Activated naive CD8-positive, alpha-beta T cell treated with anti-CD3 and anti-CD28 coated beads for 36 hours (primary cell): Measurements from ENCODE around the gene PIK3R1. TPM values are rescaled to one million over a fixed set of nuclear protein-coding genes. Genes with fewer than 3 reads are reported as not detected.
A peak's percentile ranks its signal among the peaks of the same experiment; 100 is the strongest.
"Not testable (repeated sequence)": the region's sequence is repeated elsewhere in the genome, so short reads cannot be mapped to it uniquely, and the experiment has no call there.

ENCODE experiments used
- DNase-seq: peaks from one replicate; pipeline ENCODE4 v3.0.0; 2021
- H3K27ac Mint-ChIP-seq: one replicate; pipeline ENCODE4 v1.8.0; 2022; ENCODE audit warnings: mild to moderate bottlenecking, moderate library complexity, mixed read lengths
- H3K27me3 Mint-ChIP-seq: one replicate; pipeline ENCODE4 v1.8.0; 2022; ENCODE audit warnings: mild to moderate bottlenecking, mixed read lengths
- H3K36me3 Mint-ChIP-seq: one replicate; pipeline ENCODE4 v1.8.0; 2021; ENCODE audit warnings: mild to moderate bottlenecking, mixed read lengths
- H3K4me1 Mint-ChIP-seq: one replicate; pipeline ENCODE4 v1.8.0; 2021; ENCODE audit warnings: mixed read lengths
- H3K4me3 Mint-ChIP-seq: one replicate; pipeline ENCODE4 v1.8.0; 2022; ENCODE audit warnings: mild to moderate bottlenecking, moderate library complexity, mixed read lengths
- H3K9me3 Mint-ChIP-seq: one replicate; pipeline ENCODE4 v1.8.0; 2022; ENCODE audit warnings: mixed read lengths
- total RNA-seq, 2 experiments: library from RNA; stranded (reverse); gene quantifications; one replicate each; pipeline ENCODE4 v1.2.3, GENCODE V29; 2021

Gene PIK3R1
- total RNA-seq, 2 experiments from 2014 or later: 39.7 to 41.6 TPM

DNA sequence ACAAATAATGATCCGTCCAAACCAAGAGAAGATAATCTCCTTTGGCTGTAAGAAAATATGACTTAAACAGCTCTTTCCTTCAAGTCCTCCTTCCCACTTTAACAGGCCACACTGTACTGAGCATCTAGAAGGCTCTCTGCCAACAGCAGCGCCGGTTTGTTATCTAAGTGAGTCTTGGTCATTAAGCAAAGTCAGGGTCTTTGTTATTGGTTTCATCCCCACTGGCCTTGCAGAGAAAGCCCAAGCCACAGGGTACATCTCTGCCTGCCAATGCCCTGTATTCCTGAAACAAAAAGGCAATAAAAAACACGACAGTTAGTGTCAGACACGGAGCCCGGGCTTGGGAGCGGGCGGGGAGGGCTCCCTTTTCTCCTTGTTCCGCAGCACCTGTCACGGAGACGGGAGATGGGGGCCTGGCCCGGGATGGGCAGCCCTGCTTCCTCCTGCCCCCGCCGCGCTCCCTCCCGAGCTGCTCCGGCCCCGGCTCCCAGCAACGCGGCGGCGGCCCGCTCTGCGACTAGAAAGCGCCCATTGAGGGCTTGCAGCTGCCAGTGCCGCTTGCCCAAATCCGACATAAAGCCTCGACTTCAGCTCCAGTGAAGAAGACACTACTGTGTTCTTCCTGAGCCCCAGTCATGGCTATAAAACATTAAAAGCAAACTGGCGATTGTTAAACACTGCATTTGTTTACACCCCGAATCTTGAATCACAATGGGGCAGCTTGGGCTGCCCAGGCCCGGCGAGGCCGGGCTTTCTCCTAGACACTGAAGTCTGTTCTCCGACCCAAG is 28.1 kb upstream of the PIK3R1 start:
- no peak for DNase-seq
- Mint-ChIP-seq H3K9me3 (no peaks in the 10 kb centered on the region), H3K36me3 (no peaks in the 10 kb centered on the region), H3K27me3 (peaks cover 3% of the 10 kb centered on the region), H3K4me3 (no peak overlapping the region), H3K27ac (no peak overlapping the region), H3K4me1 (no peaks in the 10 kb centered on the region)

DNA sequence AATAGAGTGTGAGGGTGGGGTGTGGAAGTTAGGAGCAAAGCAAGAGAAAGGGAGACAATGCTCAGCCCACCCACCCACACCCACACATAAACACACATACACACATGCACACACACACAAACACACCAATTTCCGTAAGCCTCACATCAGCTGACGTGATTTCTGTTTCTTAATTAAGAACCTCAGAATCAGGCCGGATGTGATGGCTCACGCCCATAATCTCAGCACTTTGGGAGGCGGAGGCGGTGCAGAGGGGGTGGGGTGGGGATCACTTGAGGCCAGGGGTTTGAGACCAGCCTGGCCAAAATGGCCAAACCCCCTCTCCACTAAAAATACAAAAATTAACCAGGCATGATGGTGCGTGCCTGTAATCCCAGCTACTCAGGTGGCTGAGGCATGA is 26.4 kb upstream of the PIK3R1 start:
- Mint-ChIP-seq H3K4me3 (no peak overlapping the region), H3K27me3 (peaks cover 3% of the 10 kb centered on the region), H3K9me3 (no peaks in the 10 kb centered on the region), H3K4me1 (peaks cover 4% of the 10 kb centered on the region), H3K27ac (no peak overlapping the region), H3K36me3 (no peaks in the 10 kb centered on the region)
- no peak for DNase-seq

DNA sequence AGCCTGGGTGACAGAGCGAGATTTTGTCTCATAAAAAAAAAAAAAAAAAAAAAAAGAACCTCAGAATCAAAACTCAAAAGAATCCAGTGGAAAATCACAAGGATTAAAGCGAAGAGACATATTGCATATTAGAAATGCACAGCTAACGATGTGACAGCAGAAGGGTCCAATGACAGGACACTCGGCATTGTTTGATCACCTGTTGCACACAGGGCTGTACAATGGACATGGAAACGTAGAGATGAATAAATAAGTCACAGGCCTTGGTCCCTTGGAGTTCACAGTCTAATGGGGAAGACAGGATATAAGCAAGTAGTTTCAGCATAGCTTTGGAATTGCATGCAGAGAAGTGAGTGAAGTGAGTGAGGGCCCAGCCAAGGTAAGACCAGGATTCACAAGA is 25.9 kb upstream of the PIK3R1 start:
- no peak for DNase-seq
- no peak overlapping the region for H3K4me3 Mint-ChIP-seq
- H3K9me3 Mint-ChIP-seq: no peaks in the 10 kb centered on the region
- no peak overlapping the region for H3K27ac Mint-ChIP-seq
- H3K4me1 Mint-ChIP-seq: peaks cover 8% of the 10 kb centered on the region
- peaks cover 2% of the 10 kb centered on the region for H3K27me3 Mint-ChIP-seq
- H3K36me3 Mint-ChIP-seq: no peaks in the 10 kb centered on the region

DNA sequence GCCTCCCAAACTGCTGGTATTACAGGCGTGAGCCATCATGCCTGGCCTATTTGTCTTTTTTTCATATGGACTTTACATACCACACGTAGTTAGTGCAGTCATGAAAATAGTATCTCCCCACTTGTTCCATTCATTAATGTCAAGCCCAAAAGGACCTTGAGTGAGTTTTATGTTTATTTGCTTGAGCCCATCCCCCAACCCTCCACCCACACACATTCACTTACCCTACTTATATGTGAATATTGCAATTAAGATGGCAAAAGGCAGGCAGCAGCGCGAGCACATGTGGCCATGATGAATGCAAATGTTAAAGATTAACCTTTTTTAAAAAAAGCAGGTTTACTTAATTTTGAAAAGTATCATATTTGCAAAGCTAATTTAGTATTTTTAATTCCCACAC is 24.9 kb upstream of the PIK3R1 start:
- DNase-seq: no peak
- no peak overlapping the region for H3K27ac Mint-ChIP-seq
- no peaks in the 10 kb centered on the region for H3K27me3 Mint-ChIP-seq
- H3K36me3 Mint-ChIP-seq: no peaks in the 10 kb centered on the region
- no peaks in the 10 kb centered on the region for H3K9me3 Mint-ChIP-seq
- peaks cover 8% of the 10 kb centered on the region for H3K4me1 Mint-ChIP-seq
- no peak overlapping the region for H3K4me3 Mint-ChIP-seq

DNA sequence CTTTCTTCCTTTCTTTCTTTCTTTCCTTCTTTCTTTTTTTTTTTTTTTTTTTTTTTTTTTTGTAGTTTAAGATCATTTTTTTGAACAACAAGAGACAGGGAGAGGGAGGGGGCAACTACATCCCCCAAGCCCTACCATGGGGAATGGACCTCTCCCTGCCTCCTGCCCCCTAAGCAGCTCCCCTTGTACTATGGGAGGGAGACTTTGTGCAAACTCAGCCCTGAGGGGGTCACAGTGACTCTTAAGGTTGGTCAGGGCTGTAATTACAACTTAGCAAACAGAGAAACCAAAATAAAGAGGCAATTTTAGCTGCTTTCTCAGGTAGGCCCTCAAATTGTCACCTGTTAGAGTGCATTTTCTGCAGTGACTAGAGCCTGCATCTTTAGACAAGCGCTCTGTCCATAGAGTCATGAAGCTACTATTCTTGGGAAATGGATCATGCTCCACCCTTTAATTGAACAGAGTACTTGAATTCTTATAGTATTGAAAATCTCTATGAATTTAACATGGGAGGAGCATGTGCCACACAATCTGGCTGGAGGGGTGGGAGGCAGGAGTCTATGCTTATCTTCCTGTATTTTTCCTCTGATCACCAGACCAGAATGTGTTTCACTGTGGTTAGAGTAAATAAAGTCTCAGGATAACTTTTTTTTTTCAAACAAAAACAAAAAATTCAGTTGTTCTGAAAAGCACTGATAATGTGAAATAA is 24.3 kb upstream of the PIK3R1 start:
- H3K4me1 Mint-ChIP-seq: peaks cover 8% of the 10 kb centered on the region
- no peak for DNase-seq
- no peak overlapping the region for H3K27ac Mint-ChIP-seq
- no peaks in the 10 kb centered on the region for H3K36me3 Mint-ChIP-seq
- H3K9me3 Mint-ChIP-seq: no peaks in the 10 kb centered on the region
- H3K4me3 Mint-ChIP-seq: no peak overlapping the region
- no peaks in the 10 kb centered on the region for H3K27me3 Mint-ChIP-seq

DNA sequence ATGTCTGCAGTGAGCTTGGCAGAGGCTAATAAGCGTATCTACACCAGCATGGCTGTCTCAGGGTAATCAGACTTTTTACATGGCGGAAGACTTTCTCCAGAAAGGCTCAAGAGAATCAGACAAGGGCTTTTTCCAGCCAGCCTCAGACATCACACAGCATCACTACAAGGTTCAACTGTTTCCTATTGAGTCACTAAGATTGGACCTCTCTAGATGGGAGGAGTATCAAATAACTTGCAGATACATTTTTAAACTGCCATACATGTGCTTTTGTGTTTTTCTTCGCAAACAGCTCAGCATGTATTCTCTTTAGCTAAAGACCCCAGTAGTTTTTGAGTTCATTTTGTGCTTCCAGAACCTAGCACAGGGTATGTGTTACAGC is 22.9 kb upstream of the PIK3R1 start:
- Mint-ChIP-seq H3K27me3 (no peaks in the 10 kb centered on the region), H3K4me1 (peaks cover 8% of the 10 kb centered on the region), H3K27ac (no peak overlapping the region), H3K9me3 (no peaks in the 10 kb centered on the region), H3K36me3 (no peaks in the 10 kb centered on the region), H3K4me3 (no peak overlapping the region)
- no peak for DNase-seq

DNA sequence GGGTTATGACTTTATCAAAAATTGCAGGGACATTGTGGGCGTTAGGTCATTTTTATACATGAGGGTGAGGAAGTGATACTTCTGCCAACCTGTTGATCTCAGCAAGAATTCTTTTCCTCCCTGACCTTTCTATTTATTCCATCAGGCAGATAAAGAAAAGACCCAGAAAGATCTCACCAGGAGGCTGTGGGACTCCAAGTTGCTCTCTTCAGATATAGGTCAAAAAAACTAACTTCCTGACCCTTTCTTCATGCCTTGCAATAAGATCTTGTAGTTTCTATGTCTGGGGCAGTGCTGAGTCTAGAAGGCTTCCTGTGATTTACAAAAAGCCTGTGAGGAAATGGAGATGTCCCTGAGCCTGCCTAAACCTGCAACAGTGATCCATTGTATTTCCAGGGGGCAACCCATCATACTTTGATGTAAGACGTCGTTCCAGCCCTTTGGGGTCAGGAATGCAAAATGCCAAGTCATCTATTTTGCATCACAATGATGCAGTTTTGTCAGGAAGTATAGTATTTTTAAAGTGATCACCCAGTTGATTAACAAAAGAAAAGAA is 22.0 kb upstream of the PIK3R1 start:
- H3K27ac Mint-ChIP-seq: no peak overlapping the region

DNA sequence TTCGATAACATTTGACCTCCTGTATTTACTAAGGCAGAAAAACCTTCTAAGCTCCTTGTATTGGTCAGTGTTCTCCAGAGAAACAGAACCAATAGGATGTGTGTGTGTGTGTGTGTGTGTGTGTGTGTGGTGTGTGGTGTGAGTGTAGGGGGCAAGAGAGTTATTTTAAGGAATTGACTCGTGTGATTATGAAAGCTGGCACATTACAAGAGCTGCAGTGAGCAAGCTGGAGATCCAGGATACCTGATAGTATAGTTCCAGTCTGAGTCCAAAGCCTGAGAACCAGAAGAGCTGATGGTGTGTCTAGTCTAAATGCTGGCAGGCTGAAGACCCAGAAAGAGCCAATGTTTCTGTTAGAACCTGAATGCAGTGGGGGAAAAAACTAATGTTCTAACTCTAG is 21.2 kb upstream of the PIK3R1 start:
- no peak overlapping the region for H3K4me3 Mint-ChIP-seq
- no peak for DNase-seq
- H3K4me1 Mint-ChIP-seq: peaks cover 8% of the 10 kb centered on the region
- H3K27me3 Mint-ChIP-seq: no peaks in the 10 kb centered on the region
- no peaks in the 10 kb centered on the region for H3K36me3 Mint-ChIP-seq
- H3K9me3 Mint-ChIP-seq: no peaks in the 10 kb centered on the region
- H3K27ac Mint-ChIP-seq: no peak overlapping the region

More for the DNA sequence above, 22.0 kb upstream of the PIK3R1 start:
- Mint-ChIP-seq H3K36me3 (no peaks in the 10 kb centered on the region), H3K9me3 (no peaks in the 10 kb centered on the region), H3K27me3 (no peaks in the 10 kb centered on the region), H3K4me1 (peaks cover 8% of the 10 kb centered on the region), H3K4me3 (no peak overlapping the region)
- no peak for DNase-seq

DNA sequence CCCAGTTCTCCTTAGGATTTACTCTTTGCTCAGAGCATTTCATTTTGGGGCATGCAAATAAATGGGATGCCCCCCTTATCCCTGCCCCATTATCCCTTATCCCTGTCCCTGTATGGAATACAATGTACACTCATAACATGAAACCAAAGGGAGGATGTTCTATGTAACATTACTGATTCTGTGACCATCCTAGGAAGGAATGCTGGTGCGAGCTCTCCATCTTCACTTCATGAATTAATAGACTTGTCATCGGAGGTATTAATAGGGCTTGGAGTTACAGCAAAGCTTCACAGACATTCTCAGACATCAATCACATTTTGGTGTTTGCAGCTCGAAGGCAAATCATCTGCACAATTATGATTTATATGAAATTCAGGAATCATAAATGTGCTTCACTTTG is 20.4 kb upstream of the PIK3R1 start:
- Mint-ChIP-seq H3K4me3 (no peak overlapping the region), H3K27me3 (no peaks in the 10 kb centered on the region)

DNA sequence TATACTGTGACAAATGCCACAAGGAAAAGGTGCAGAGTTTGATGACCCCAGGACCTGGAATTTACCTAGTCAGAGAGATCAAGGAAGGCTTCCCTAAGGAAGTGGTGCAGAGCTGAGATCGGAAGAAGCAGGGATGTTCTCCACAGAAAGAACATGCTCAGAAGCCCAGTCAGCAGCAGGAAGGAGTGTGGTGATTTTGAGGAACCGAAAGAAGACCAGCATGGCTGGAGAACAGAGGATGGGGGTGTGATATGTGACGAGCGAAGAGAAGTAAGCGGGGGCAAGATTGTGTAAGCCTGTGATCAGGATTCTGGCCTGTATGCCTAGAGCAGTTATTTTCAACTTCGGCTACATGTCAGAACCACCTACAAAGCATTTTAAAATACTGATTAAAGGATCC is 18.7 kb upstream of the PIK3R1 start:
- no peak for DNase-seq
- Mint-ChIP-seq H3K4me3 (no peak overlapping the region), H3K27ac (no peak overlapping the region), H3K36me3 (no peaks in the 10 kb centered on the region), H3K9me3 (no peaks in the 10 kb centered on the region), H3K4me1 (peaks cover 15% of the 10 kb centered on the region), H3K27me3 (no peaks in the 10 kb centered on the region)

More for the DNA sequence above, 20.4 kb upstream of the PIK3R1 start:
- Mint-ChIP-seq H3K36me3 (no peaks in the 10 kb centered on the region), H3K4me1 (peaks cover 11% of the 10 kb centered on the region), H3K27ac (no peak overlapping the region), H3K9me3 (no peaks in the 10 kb centered on the region)
- no peak for DNase-seq

DNA sequence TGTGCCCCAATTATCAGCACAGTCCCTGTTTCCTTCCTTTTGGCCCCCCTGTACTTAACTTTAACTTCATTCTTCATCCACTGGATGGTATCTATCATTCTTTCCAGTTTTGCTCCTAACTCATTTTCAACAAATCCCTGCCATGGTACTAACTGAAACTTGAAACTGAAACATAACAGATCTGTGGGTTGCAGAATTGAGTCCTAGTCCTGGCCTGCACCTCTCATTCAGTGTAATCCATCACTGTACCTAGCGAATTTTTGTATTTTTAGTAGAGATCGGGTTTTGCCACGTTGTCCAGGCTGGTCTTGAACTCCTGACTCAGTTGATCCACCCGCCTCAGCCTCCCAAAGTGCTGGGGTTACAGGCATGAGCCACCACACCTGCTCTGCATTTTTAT is 15.3 kb upstream of the PIK3R1 start:
- H3K36me3 Mint-ChIP-seq: no peaks in the 10 kb centered on the region
- DNase-seq: no peak
- H3K27me3 Mint-ChIP-seq: peaks cover 9% of the 10 kb centered on the region
- peaks cover 7% of the 10 kb centered on the region for H3K4me1 Mint-ChIP-seq
- no peak overlapping the region for H3K27ac Mint-ChIP-seq
- H3K4me3 Mint-ChIP-seq: no peak overlapping the region
- H3K9me3 Mint-ChIP-seq: no peaks in the 10 kb centered on the region

DNA sequence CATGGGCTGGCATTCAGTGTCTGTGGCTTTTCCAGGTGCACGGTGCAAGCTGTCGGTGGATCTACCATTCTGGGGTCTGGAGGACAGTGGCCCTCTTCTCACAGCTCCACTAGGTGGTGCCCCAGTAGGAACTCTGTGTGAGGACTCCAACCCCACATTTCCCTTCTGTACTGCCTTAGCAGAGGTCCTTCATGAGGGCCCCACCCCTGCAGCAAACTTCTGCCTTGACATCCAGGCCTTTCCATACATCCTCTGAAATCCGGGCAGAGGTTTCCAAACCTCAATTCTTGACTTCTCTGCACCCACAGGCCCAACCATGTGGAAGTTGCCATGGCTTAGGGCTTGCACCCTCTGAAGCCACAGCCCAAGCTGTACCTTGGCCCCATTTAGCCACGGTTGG is 4.9 kb upstream of the PIK3R1 start:
- not testable (repeated sequence) for H3K4me3 Mint-ChIP-seq, H3K4me1 Mint-ChIP-seq, DNase-seq, H3K27me3 Mint-ChIP-seq, H3K27ac Mint-ChIP-seq
- peaks cover 12% of the 10 kb centered on the region for H3K36me3 Mint-ChIP-seq
- H3K9me3 Mint-ChIP-seq: peaks cover 20% of the 10 kb centered on the region

DNA sequence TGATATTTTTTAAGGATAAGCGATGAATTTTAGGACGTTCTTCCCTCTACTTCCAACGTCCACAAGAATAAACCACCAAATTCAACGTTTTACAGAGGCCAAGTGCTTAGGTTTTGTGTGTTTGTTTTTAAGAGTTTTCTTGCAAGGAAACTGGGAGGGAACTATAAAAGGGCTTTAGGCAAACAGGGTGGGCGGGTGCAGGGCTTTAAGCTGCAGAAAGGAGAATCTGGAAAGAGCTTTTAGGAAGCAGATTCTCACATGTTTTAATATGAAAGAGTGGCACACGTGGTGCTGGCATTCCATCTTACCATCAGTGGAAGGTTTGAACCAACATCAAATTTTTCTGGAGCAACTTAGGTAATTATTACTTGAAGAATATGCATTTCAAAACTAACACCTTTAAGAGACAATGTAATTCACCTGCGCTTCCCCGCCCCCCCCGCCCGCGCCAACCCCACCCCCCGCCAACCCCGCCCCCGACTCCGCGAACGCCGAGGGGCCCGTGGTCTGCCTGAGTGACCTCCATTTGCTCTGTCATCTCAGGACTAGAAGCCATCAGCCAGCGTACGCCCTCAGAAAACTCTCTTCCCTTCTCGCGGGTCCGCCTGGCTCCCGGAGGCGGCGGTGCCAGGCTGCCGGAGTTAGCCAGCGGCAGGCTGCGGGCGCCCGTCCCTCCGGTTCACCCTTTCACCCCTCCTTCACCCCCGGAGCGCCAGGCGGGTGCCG is 911 bp upstream of the PIK3R1 start:
- DNase-seq: no peak
- Mint-ChIP-seq H3K27me3 (no peaks in the 10 kb centered on the region), H3K4me3 (peak overlapping the region; percentile 85), H3K36me3 (peaks cover 17% of the 10 kb centered on the region), H3K9me3 (peaks cover 17% of the 10 kb centered on the region), H3K4me1 (peaks cover 28% of the 10 kb centered on the region), H3K27ac (peak overlapping the region; percentile 97)

DNA sequence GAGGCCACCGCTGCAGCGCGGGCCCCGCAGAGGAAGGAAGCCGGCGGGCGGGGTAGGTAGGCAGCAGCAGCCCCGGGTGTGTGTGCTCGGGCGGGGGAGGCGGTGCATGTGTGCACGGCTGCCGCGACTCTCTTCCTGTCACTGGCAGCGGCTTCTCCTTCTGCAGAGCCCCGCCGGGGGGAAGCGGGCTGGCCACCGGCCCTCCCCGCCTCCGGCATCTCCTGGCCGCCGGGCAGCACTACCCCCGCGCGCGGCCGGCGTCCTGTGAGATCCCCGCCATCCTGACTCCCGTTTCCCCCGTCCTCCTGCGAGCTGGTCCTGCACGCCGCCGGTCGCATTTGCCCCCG is 315 bp downstream of the PIK3R1 start:
- no peaks in the 10 kb centered on the region for H3K27me3 Mint-ChIP-seq

More for the DNA sequence above, 315 bp downstream of the PIK3R1 start:
- no peak for DNase-seq
- Mint-ChIP-seq H3K4me3 (peak overlapping the region; percentile 85), H3K36me3 (peaks cover 19% of the 10 kb centered on the region), H3K9me3 (peaks cover 10% of the 10 kb centered on the region), H3K4me1 (peaks cover 33% of the 10 kb centered on the region), H3K27ac (peak overlapping the region; percentile 70)
